Liver (tissue), 9 donors: ENCODE data around the gene ZFP2. TPM values are rescaled to one million over a fixed set of nuclear protein-coding genes. Genes with fewer than 3 reads are reported as not detected.

Experiments used
- DNase-seq: peaks from one replicate; pipeline ENCODE4 v3.0.0-alpha.2; 2017; ENCODE audit warnings: low spot score
- H3K27ac ChIP-seq, 2 donors: one replicate each; pipeline ENCODE4 v1.7.0; 2013; ENCODE audit warnings: inconsistent platforms in 2 of 2, low read length in 2 of 2, control low read depth in 1 of 2, low read depth in 1 of 2, mild to moderate bottlenecking in 1 of 2
- H3K27me3 ChIP-seq, 4 donors: one replicate each; pipeline versions ENCODE4 v1.6.1 to v1.7.0; 2013; ENCODE audit warnings: low read length in 3 of 4, inconsistent platforms in 1 of 4, mild to moderate bottlenecking in 1 of 4, moderate library complexity in 1 of 4; ENCODE audit not compliant: control insufficient read depth in 4 of 4, insufficient read depth in 4 of 4
- H3K36me3 ChIP-seq, 4 donors: one replicate each; pipeline versions ENCODE4 v1.6.1 to v1.7.0; 2013; ENCODE audit warnings: low read length in 3 of 4, mild to moderate bottlenecking in 3 of 4, low read depth in 1 of 4, moderate library complexity in 1 of 4; ENCODE audit not compliant: control insufficient read depth in 4 of 4, insufficient read depth in 3 of 4
- H3K4me1 ChIP-seq, 4 donors: one replicate each; pipeline versions ENCODE4 v1.6.1 to v1.7.0; 2013; ENCODE audit warnings: low read length in 3 of 4, mild to moderate bottlenecking in 3 of 4, moderate library complexity in 1 of 4; ENCODE audit not compliant: control insufficient read depth in 4 of 4, insufficient read depth in 4 of 4
- H3K4me3 ChIP-seq, 3 donors: one replicate each; pipeline versions ENCODE4 v1.6.1 to v1.7.0; 2013; ENCODE audit warnings: low read length in 3 of 3, control low read depth in 1 of 3, low read depth in 1 of 3, mild to moderate bottlenecking in 1 of 3
- H3K9ac ChIP-seq, 2 donors: one replicate each; pipeline ENCODE4 v1.7.0; 2013; ENCODE audit warnings: low read length in 2 of 2, mild to moderate bottlenecking in 2 of 2, moderate library complexity in 2 of 2, control low read depth in 1 of 2, low read depth in 1 of 2
- H3K9me3 ChIP-seq, 4 donors: one replicate each; pipeline versions ENCODE4 v1.6.1 to v1.7.0; 2013; ENCODE audit warnings: low read length in 3 of 4; ENCODE audit not compliant: control insufficient read depth in 4 of 4
- CTCF ChIP-seq: fragments of 150-350 bp; IDR thresholded peaks from 2 replicates; pipeline ENCODE4 v1.5.1; 2017; ENCODE audit warnings: improper control_type of control experiment, low read depth, low read length; ENCODE audit not compliant: missing input control
- EGR1 ChIP-seq, 2 donors: IDR thresholded peaks; 2 replicates each; pipeline ENCODE4 v1.6.1; 2016 to 2018; ENCODE audit warnings: antibody characterized with exemption in 2 of 2, low read depth in 2 of 2
- FOXA1 ChIP-seq: IDR thresholded peaks from 2 replicates; pipeline ENCODE4 v1.6.1; 2016; ENCODE audit warnings: antibody characterized with exemption
- GABPA ChIP-seq, 2 donors: IDR thresholded peaks in 1 of 2; conservative IDR thresholded peaks in 1 of 2; 2 replicates each; pipeline ENCODE4 v1.6.1; 2016; ENCODE audit warnings: antibody characterized with exemption in 2 of 2, mild to moderate bottlenecking in 1 of 2, moderate library complexity in 1 of 2
- HNF4A ChIP-seq, 2 donors: conservative IDR thresholded peaks; 2 replicates each; pipeline ENCODE4 v1.6.1; 2016; ENCODE audit warnings: antibody characterized with exemption in 2 of 2, mild to moderate bottlenecking in 2 of 2
- JUND ChIP-seq, 2 donors: IDR thresholded peaks; 2 replicates each; pipeline ENCODE4 v1.6.1; 2016; ENCODE audit warnings: antibody characterized with exemption in 2 of 2
- MAX ChIP-seq: IDR thresholded peaks from 2 replicates; pipeline ENCODE4 v1.6.1; 2016; ENCODE audit warnings: antibody characterized with exemption
- NR2F2 ChIP-seq: IDR thresholded peaks from 2 replicates; pipeline ENCODE4 v1.6.1; 2016; ENCODE audit warnings: antibody characterized with exemption
- RAD21 ChIP-seq, 2 donors: IDR thresholded peaks; 2 replicates each; pipeline ENCODE4 v1.6.1; 2016; ENCODE audit warnings: antibody characterized with exemption in 2 of 2, mild to moderate bottlenecking in 2 of 2
- REST ChIP-seq: IDR thresholded peaks from 2 replicates; pipeline ENCODE4 v1.6.1; 2016; ENCODE audit warnings: antibody characterized with exemption, mild to moderate bottlenecking
- RXRA ChIP-seq, 2 donors: IDR thresholded peaks; 2 replicates each; pipeline ENCODE4 v1.6.1; 2017 to 2018; ENCODE audit warnings: antibody characterized with exemption in 2 of 2, mild to moderate bottlenecking in 1 of 2
- SP1 ChIP-seq: IDR thresholded peaks from 2 replicates; pipeline ENCODE4 v1.6.1; 2018; ENCODE audit warnings: antibody characterized with exemption, mild to moderate bottlenecking
- TAF1 ChIP-seq: conservative IDR thresholded peaks from 2 replicates; pipeline ENCODE4 v1.6.1; 2016; ENCODE audit warnings: antibody characterized with exemption, mild to moderate bottlenecking
- ZBTB33 ChIP-seq: IDR thresholded peaks from 2 replicates; pipeline ENCODE4 v1.6.1; 2016; ENCODE audit warnings: antibody characterized with exemption
- WGBS: extraction: QIAGEN DNeasy Blood & Tissue Kit; methylation state at CpG from one replicate; pipeline ENCODE4 v1.1.7; 2013; 5-methylcytosine and 5-hydroxymethylcytosine counted together
- polyA plus RNA-seq, 2 donors: library from polyadenylated mRNA; stranded (reverse) in 1 of 2; unstranded in 1 of 2; fragments of 200-250 nt in 1 of 2; fragments of >200 nt in 1 of 2; fragmentation: Nextera tagmentation in 1 of 2; extraction: Ambion mirVana in 1 of 2; gene quantifications; one replicate each; pipeline versions ENCODE4 v1.2.1 to v1.2.3, GENCODE V29; 2013 to 2015
- total RNA-seq, 2 donors: library from RNA; depleted of rRNA; stranded (reverse); fragments of >200 nt; gene quantifications; one replicate each; pipeline ENCODE4 v1.2.3, GENCODE V29; 2014
- donor health status: healthy.
- donor health status: healthy.
- donor health status: healthy.
- donor health status: healthy.
- donor health status: healthy.

ZFP2 gene
- total and polyA plus RNA-seq, 4 donors, result 0.22 to 0.56 (median 0.49) TPM

- no peak for DNase-seq
- Histone ChIP-seq H3K9me3 (peaks cover 52 to 85% (median 80%) of the 10 kb centered on the region in 4 donors), H3K36me3 (no peaks in the 10 kb centered on the region), H3K4me1 (no peaks in the 10 kb centered on the region), H3K27me3 (peaks cover 0 to 3% (median 0%) of the 10 kb centered on the region in 4 donors), H3K27ac (no peak overlapping the region), H3K9ac (no peak overlapping the region), H3K4me3 (peak overlapping the region; percentile 11 to 66 (median 46))
- 8% methylated on average over 23 of the region's 23 CpGs for WGBS
- TF ChIP-seq HNF4A (conservative IDR thresholded peaks at IDR 0.05) (no peak), EGR1 (IDR thresholded peaks at IDR 0.05; ENCODE audit: low read depth in 2 of 2) (no peak), REST (no peak), RXRA (IDR thresholded peaks at IDR 0.05) (no peak), CTCF (no peak), GABPA (IDR thresholded peaks at IDR 0.05 in 1 of 2, conservative IDR thresholded peaks at IDR 0.05 in 1 of 2) (no peak), JUND (IDR thresholded peaks at IDR 0.05) (no peak)
Measured at GRCh38 chr5:178941361-178941760, 45.6 kb downstream of the ZFP2 start.

GRCh38 chr5:178965465-178966055, 69.8 kb downstream of the ZFP2 start:
- Histone ChIP-seq H3K4me3 (peak overlapping the region in 2 of 3 donors; percentile 26 to 32), H3K36me3 (peaks cover 0 to 4% (median 0%) of the 10 kb centered on the region in 4 donors), H3K4me1 (no peaks in the 10 kb centered on the region), H3K9me3 (peaks cover 32 to 77% (median 55%) of the 10 kb centered on the region in 4 donors), H3K9ac (no peak overlapping the region), H3K27ac (no peak overlapping the region), H3K27me3 (no peaks in the 10 kb centered on the region)
- no peak for TF ChIP-seq SP1
- TF ChIP-seq JUND (IDR thresholded peaks at IDR 0.05), result no peak
- TF ChIP-seq TAF1, result no peak
- no peak for TF ChIP-seq CTCF
- TF ChIP-seq FOXA1, result no peak
- TF ChIP-seq GABPA (IDR thresholded peaks at IDR 0.05 in 1 of 2, conservative IDR thresholded peaks at IDR 0.05 in 1 of 2), result no peak
- TF ChIP-seq EGR1 (IDR thresholded peaks at IDR 0.05; ENCODE audit: low read depth in 2 of 2), result no peak
- no peak for TF ChIP-seq NR2F2
- no peak for TF ChIP-seq MAX
- TF ChIP-seq RAD21 (IDR thresholded peaks at IDR 0.05), result no peak
- TF ChIP-seq HNF4A (conservative IDR thresholded peaks at IDR 0.05), result no peak
- TF ChIP-seq ZBTB33, result no peak
- 94% methylated on average over 5 of the region's 5 CpGs for WGBS
- DNase-seq, result no peak
